Forelimb muscle (tissue), 1 donor: ENCODE results near the gene C7. TPM values are rescaled to one million over a fixed set of nuclear protein-coding genes. Genes with fewer than 3 reads are reported as not detected.

Source experiments
- DNase-seq: peaks from one replicate; pipeline ENCODE4 v3.0.0-alpha.2; 2013; ENCODE audit warnings: low read depth
- polyA plus RNA-seq: library from polyadenylated mRNA; unstranded; fragments of 120-200 nt; gene quantifications from one replicate; pipeline ENCODE4 v1.2.1, GENCODE V29; 2013; ENCODE audit not compliant: insufficient read length

The C7 gene
- polyA plus RNA-seq, 1 donor = 1.6 TPM

GRCh38 chr5:40916226-40916625, 6.9 kb downstream of the C7 start:
- no peak for DNase-seq

- DNase-seq = no peak
Measured at GRCh38 chr5:40928886-40929448, 19.7 kb downstream of the C7 start.

GRCh38 chr5:40932766-40933165, 23.5 kb downstream of the C7 start:
- no peak for DNase-seq

GRCh38 chr5:40937075-40937474, 27.8 kb downstream of the C7 start:
- no peak for DNase-seq

- no peak for DNase-seq
Measured at GRCh38 chr5:40939753-40940152, 30.5 kb downstream of the C7 start.

- DNase-seq = no peak
Measured at GRCh38 chr5:40945111-40945510, 35.8 kb downstream of the C7 start.

GRCh38 chr5:40955313-40955712, 46.0 kb downstream of the C7 start:
- DNase-seq = no peak

GRCh38 chr5:40957048-40957447, 47.8 kb downstream of the C7 start:
- DNase-seq = no peak

- no peak for DNase-seq
Measured at GRCh38 chr5:40958811-40959210, 49.5 kb downstream of the C7 start.

- no peak for DNase-seq
Measured at GRCh38 chr5:40960037-40960436, 50.7 kb downstream of the C7 start.

GRCh38 chr5:40962207-40962955, 53.1 kb downstream of the C7 start:
- no peak for DNase-seq

GRCh38 chr5:40972434-40972833, 63.1 kb downstream of the C7 start:
- no peak for DNase-seq

- no peak for DNase-seq
Measured at GRCh38 chr5:40973364-40974004, 64.2 kb downstream of the C7 start.

- DNase-seq = no peak
Measured at GRCh38 chr5:40976041-40976440, 66.7 kb downstream of the C7 start.

GRCh38 chr5:40976836-40977235, 67.5 kb downstream of the C7 start:
- DNase-seq = no peak

GRCh38 chr5:40981420-40981819, 72.1 kb downstream of the C7 start:
- DNase-seq = no peak

GRCh38 chr5:40983781-40984180, 74.5 kb downstream of the C7 start:
- no peak for DNase-seq

GRCh38 chr5:40984884-40985283, 75.6 kb downstream of the C7 start:
- DNase-seq = no peak

- DNase-seq = no peak
Measured at GRCh38 chr5:40985501-40985900, 76.2 kb downstream of the C7 start.

GRCh38 chr5:40986666-40987065, 77.4 kb downstream of the C7 start:
- DNase-seq = no peak

GRCh38 chr5:40987349-40987748, 78.1 kb downstream of the C7 start:
- no peak for DNase-seq

- DNase-seq = no peak
Measured at GRCh38 chr5:40988746-40989510, 79.6 kb downstream of the C7 start.
